ENCODE measurements around the gene DCLK1. TPM values are rescaled to one million over a fixed set of nuclear protein-coding genes. Genes with fewer than 3 reads are reported as not detected.

The DCLK1 gene
- total RNA-seq, 1 experiment from 2014 or later, result 1.4 TPM

DNA sequence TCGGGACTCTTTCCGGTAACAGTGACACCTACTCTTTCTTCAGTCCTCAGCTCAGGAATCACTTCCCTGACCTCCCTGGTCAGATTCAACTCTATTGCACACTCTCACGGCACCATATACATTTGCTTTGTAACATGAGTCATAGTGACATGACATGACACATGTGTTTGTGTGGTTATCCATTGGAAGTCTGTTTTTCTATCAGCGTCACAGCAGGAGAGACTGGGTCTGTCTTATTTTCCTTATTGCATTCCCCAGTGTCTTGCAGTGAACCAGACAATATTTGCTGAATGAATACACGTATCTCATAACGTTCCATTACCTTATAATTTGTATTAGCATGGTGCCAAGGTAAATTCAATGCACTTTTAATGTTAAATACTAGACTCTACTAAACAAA lies 102.0 kb downstream of the DCLK1 start:
- H3K27me3 ChIP-seq (ENCODE audit: insufficient read depth, low read depth), result no peaks in the 10 kb centered on the region
- H3K4me3 ChIP-seq, result no peak overlapping the region
- H3K4me1 ChIP-seq (replicated peaks; ENCODE audit: insufficient read depth), result no peaks in the 10 kb centered on the region
- no peak for DNase-seq
- H3F3A ChIP-seq (ENCODE audit: insufficient read depth, low read depth), result no peaks in the 10 kb centered on the region
- intact Hi-C loops (cut with micrococcal nuclease; ENCODE audit: unreplicated experiment), result no loop called here
- H4K20me1 ChIP-seq (ENCODE audit: insufficient read depth), result no peaks in the 10 kb centered on the region
- no peaks in the 10 kb centered on the region for H3K36me3 ChIP-seq (ENCODE audit: low read depth)
- no peaks in the 10 kb centered on the region for H3K79me2 ChIP-seq (ENCODE audit: low read depth)
- TF ChIP-seq EZH2 (IDR thresholded peaks at IDR 0.05; ENCODE audit: low read depth), result no peak
- TF ChIP-seq, protein P1, sequence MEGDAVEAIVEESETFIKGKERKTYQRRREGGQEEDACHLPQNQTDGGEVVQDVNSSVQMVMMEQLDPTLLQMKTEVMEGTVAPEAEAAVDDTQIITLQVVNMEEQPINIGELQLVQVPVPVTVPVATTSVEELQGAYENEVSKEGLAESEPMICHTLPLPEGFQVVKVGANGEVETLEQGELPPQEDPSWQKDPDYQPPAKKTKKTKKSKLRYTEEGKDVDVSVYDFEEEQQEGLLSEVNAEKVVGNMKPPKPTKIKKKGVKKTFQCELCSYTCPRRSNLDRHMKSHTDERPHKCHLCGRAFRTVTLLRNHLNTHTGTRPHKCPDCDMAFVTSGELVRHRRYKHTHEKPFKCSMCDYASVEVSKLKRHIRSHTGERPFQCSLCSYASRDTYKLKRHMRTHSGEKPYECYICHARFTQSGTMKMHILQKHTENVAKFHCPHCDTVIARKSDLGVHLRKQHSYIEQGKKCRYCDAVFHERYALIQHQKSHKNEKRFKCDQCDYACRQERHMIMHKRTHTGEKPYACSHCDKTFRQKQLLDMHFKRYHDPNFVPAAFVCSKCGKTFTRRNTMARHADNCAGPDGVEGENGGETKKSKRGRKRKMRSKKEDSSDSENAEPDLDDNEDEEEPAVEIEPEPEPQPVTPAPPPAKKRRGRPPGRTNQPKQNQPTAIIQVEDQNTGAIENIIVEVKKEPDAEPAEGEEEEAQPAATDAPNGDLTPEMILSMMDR (conservative IDR thresholded peaks at IDR 0.05), result no peak
- H3K9me3 ChIP-seq (ENCODE audit: insufficient read depth, low read depth), result no peaks in the 10 kb centered on the region
- no peak overlapping the region for H3K27ac ChIP-seq
- H3K4me2 ChIP-seq, result no peak overlapping the region
- H2AFZ ChIP-seq, result no peak overlapping the region
- CTCF ChIA-PET, result no interaction called here
- BruUV-seq (replicated peaks), result no TSS peak
- H3K9me2 ChIP-seq (ENCODE audit: insufficient read depth), result no peaks in the 10 kb centered on the region
- POLR2A ChIA-PET (ENCODE audit: unreplicated experiment), result no interaction called here

DNA sequence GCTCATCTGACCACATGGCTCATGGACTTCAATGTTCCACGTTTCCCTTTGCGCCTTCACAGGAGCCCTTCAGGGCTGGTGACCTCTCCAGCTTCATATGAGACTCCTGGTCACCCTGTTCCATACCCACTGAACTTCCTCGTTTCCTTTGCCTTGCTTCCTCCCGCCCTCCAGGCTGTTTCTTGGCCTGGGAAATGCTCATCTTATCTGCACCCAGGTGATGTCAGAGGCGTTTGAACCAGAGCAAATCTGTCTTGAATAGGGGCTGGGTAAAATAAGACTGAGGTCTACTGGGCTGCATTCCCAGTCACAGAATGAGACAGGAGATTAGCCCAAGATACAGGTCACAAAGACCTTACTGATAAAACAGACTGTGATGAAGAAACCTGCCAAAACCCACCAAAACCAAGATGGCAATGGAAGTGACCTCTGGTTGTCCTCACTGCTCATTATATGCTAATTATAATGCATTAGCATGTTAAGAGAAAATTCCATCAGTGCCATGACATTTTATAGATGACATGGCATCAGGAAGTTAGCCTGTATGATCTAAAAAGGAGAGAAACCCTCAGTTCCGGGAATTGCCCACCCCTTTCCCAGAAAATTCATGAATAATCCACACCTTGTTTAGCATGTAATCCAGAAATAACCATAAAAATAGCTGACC lies 102.7 kb downstream of the DCLK1 start:
- no peaks in the 10 kb centered on the region for H3K4me1 ChIP-seq (replicated peaks; ENCODE audit: insufficient read depth)
- intact Hi-C loops (cut with micrococcal nuclease; ENCODE audit: unreplicated experiment), result no loop called here
- TF ChIP-seq, protein P1 (conservative IDR thresholded peaks at IDR 0.05), result no peak
- TF ChIP-seq EZH2 (IDR thresholded peaks at IDR 0.05; ENCODE audit: low read depth), result no peak
- no TSS peak for BruUV-seq (replicated peaks)
- no peaks in the 10 kb centered on the region for H3K27me3 ChIP-seq (ENCODE audit: insufficient read depth, low read depth)
- H3K36me3 ChIP-seq (ENCODE audit: low read depth), result no peaks in the 10 kb centered on the region
- H4K20me1 ChIP-seq (ENCODE audit: insufficient read depth), result no peaks in the 10 kb centered on the region
- no peaks in the 10 kb centered on the region for H3F3A ChIP-seq (ENCODE audit: insufficient read depth, low read depth)
- H3K27ac ChIP-seq, result no peak overlapping the region
- H3K4me2 ChIP-seq, result no peak overlapping the region
- DNase-seq, result no peak
- H3K9me2 ChIP-seq (ENCODE audit: insufficient read depth), result no peaks in the 10 kb centered on the region
- POLR2A ChIA-PET (ENCODE audit: unreplicated experiment), result no interaction called here
- no peak overlapping the region for H3K4me3 ChIP-seq
- H2AFZ ChIP-seq, result no peak overlapping the region
- no peaks in the 10 kb centered on the region for H3K79me2 ChIP-seq (ENCODE audit: low read depth)
- CTCF ChIA-PET, result no interaction called here
- H3K9me3 ChIP-seq (ENCODE audit: insufficient read depth, low read depth), result no peaks in the 10 kb centered on the region

DNA sequence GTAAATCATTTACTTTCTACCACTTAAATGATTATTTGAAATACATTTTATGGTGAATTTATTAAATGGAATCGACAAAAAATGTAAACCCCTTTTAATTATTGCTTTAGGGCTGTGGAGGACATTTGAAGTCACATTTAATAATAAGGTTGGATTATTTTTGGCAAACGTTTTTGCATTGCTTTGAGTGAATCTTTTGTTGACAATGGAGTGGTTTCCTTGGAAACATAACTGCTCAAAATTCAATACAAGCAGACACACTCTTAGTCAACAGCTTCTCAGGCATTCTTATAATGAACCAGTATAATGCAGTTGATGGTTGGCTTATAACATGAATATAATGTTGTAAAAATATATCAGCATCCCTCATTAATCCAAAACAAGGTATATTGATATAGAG lies 104.7 kb downstream of the DCLK1 start:
- Histone ChIP-seq H3K9me2 (ENCODE audit: insufficient read depth) (no peaks in the 10 kb centered on the region), H3K4me1 (replicated peaks; ENCODE audit: insufficient read depth) (no peaks in the 10 kb centered on the region), H2AFZ (no peak overlapping the region), H3K79me2 (ENCODE audit: low read depth) (no peaks in the 10 kb centered on the region), H3F3A (ENCODE audit: insufficient read depth, low read depth) (no peaks in the 10 kb centered on the region), H3K27ac (no peak overlapping the region), H3K27me3 (ENCODE audit: insufficient read depth, low read depth) (no peaks in the 10 kb centered on the region), H3K4me3 (no peak overlapping the region), H3K4me2 (no peak overlapping the region), H3K36me3 (ENCODE audit: low read depth) (no peaks in the 10 kb centered on the region), H3K9me3 (ENCODE audit: insufficient read depth, low read depth) (no peaks in the 10 kb centered on the region), H4K20me1 (ENCODE audit: insufficient read depth) (no peaks in the 10 kb centered on the region)
- no peak for DNase-seq
- no TSS peak for BruUV-seq (replicated peaks)
- ChIA-PET POLR2A (ENCODE audit: unreplicated experiment) (interaction anchor here (0.6 kb wide), 1 partner anchor 86 kb away, joined by 3 read pairs; no protein-coding TSS in a partner anchor), CTCF (no interaction called here)
- TF ChIP-seq, protein P1 (conservative IDR thresholded peaks at IDR 0.05), result no peak
- TF ChIP-seq EZH2 (IDR thresholded peaks at IDR 0.05; ENCODE audit: low read depth), result no peak
- intact Hi-C loops (cut with micrococcal nuclease; ENCODE audit: unreplicated experiment), result no loop called here
